WTC11 (cell line): ENCODE results near the gene ATMIN. TPM values are rescaled to one million over a fixed set of nuclear protein-coding genes. Genes with fewer than 3 reads are reported as not detected.

Experiments used
- CBFB ChIP-seq: sonication (generic); formaldehyde crosslinking; IDR thresholded peaks from 2 replicates; pipeline ENCODE4 v1.8.1; 2022; ENCODE audit warnings: mild to moderate bottlenecking, low read depth, missing genetic modification reagents
- ESRRA ChIP-seq: sonication (generic); formaldehyde crosslinking; IDR thresholded peaks from 2 replicates; pipeline ENCODE4 v1.8.1; 2022; ENCODE audit warnings: mild to moderate bottlenecking, missing genetic modification reagents, borderline replicate concordance
- ETV6 ChIP-seq: sonication (generic); formaldehyde crosslinking; IDR thresholded peaks from 2 replicates; pipeline ENCODE4 v1.8.1; 2022; ENCODE audit warnings: mild to moderate bottlenecking, missing genetic modification reagents
- FOXJ3 ChIP-seq: sonication (generic); formaldehyde crosslinking; IDR thresholded peaks from 2 replicates; pipeline ENCODE4 v1.9.0; 2021; ENCODE audit warnings: missing genetic modification reagents, mild to moderate bottlenecking, borderline replicate concordance
- FOXP1 ChIP-seq: sonication (generic); formaldehyde crosslinking; IDR thresholded peaks from 2 replicates; pipeline ENCODE4 v1.8.0; 2022; ENCODE audit warnings: missing genetic modification reagents, mild to moderate bottlenecking, moderate library complexity, borderline replicate concordance
- GABPB1 ChIP-seq: sonication (generic); formaldehyde crosslinking; IDR thresholded peaks from 2 replicates; pipeline ENCODE4 v1.8.1; 2023; ENCODE audit warnings: mild to moderate bottlenecking, missing genetic modification reagents
- HMGA2 ChIP-seq: fragments of 250-450 bp; sonication (Bioruptor Pico); IDR thresholded peaks from 2 replicates; pipeline ENCODE4 v1.4.0; 2021; ENCODE audit warnings: mild to moderate bottlenecking, moderate library complexity
- KAT7 ChIP-seq: sonication (generic); formaldehyde crosslinking; IDR thresholded peaks from 2 replicates; pipeline ENCODE4 v1.8.1; 2023; ENCODE audit warnings: missing genetic modification reagents, mild to moderate bottlenecking, borderline replicate concordance
- MXD4 ChIP-seq: fragments of 250-450 bp; sonication (Bioruptor Pico); IDR thresholded peaks from 2 replicates; pipeline ENCODE4 v1.8.0; 2021; ENCODE audit warnings: mild to moderate bottlenecking, moderate library complexity, borderline replicate concordance
- NFE2L1 ChIP-seq: sonication (generic); formaldehyde crosslinking; IDR thresholded peaks from 2 replicates; pipeline ENCODE4 v1.8.1; 2023; ENCODE audit warnings: missing genetic modification reagents
- NFYB ChIP-seq: sonication (generic); formaldehyde crosslinking; conservative IDR thresholded peaks from 2 replicates; pipeline ENCODE4 v1.8.0; 2022; ENCODE audit warnings: low read depth, missing genetic modification reagents
- NR2C2 ChIP-seq: sonication (generic); formaldehyde crosslinking; IDR thresholded peaks from 2 replicates; pipeline ENCODE4 v1.8.0; 2022; ENCODE audit warnings: mild to moderate bottlenecking, missing genetic modification reagents
- RELA ChIP-seq: sonication (generic); formaldehyde crosslinking; IDR thresholded peaks from 2 replicates; pipeline ENCODE4 v1.8.1; 2022; ENCODE audit warnings: missing genetic modification reagents, mild to moderate bottlenecking, borderline replicate concordance
- SMAD3 ChIP-seq: sonication (generic); formaldehyde crosslinking; IDR thresholded peaks from 2 replicates; pipeline ENCODE4 v1.8.0; 2022; ENCODE audit warnings: missing genetic modification reagents, mild to moderate bottlenecking, borderline replicate concordance
- SMAD4 ChIP-seq: sonication (generic); formaldehyde crosslinking; IDR thresholded peaks from 2 replicates; pipeline ENCODE4 v1.8.0; 2022; ENCODE audit warnings: mild to moderate bottlenecking, missing genetic modification reagents
- TCF7 ChIP-seq: sonication (generic); formaldehyde crosslinking; IDR thresholded peaks from 2 replicates; pipeline ENCODE4 v1.8.0; 2022; ENCODE audit warnings: mild to moderate bottlenecking, low read depth, missing genetic modification reagents, moderate library complexity
- ZNF219 ChIP-seq: sonication (generic); formaldehyde crosslinking; IDR thresholded peaks from 2 replicates; pipeline ENCODE4 v1.8.0; 2023; ENCODE audit warnings: missing genetic modification reagents, mild to moderate bottlenecking, borderline replicate concordance
- ZNF281 ChIP-seq: sonication (generic); formaldehyde crosslinking; IDR thresholded peaks from 2 replicates; pipeline ENCODE4 v1.8.0; 2023; ENCODE audit warnings: mild to moderate bottlenecking, missing genetic modification reagents
- ZNF317 ChIP-seq: sonication (generic); formaldehyde crosslinking; IDR thresholded peaks from 2 replicates; pipeline ENCODE4 v1.8.1; 2023; ENCODE audit warnings: low read depth, mild to moderate bottlenecking, moderate library complexity, missing genetic modification reagents, borderline replicate concordance
- ZNF396 ChIP-seq: fragments of 250-450 bp; sonication (Bioruptor Pico); IDR thresholded peaks from 2 replicates; pipeline ENCODE4 v1.8.0; 2021; ENCODE audit warnings: mild to moderate bottlenecking, moderate library complexity, borderline replicate concordance
- ZNF416 ChIP-seq: fragments of 250-450 bp; sonication (Bioruptor Pico); IDR thresholded peaks from 2 replicates; pipeline ENCODE4 v1.9.0; 2021; ENCODE audit warnings: mild to moderate bottlenecking, inconsistent platforms
- ZNF671 ChIP-seq: fragments of 250-450 bp; sonication (Bioruptor Pico); IDR thresholded peaks from 2 replicates; pipeline ENCODE4 v1.8.0; 2021; ENCODE audit warnings: mild to moderate bottlenecking
- total RNA-seq: library from RNA; stranded (reverse); gene quantifications from 3 replicates; pipeline ENCODE4 v1.2.3, GENCODE V29; 2021
- TF ChIP-seq, protein P1 (sequence below): fragments of 250-450 bp; sonication (Bioruptor Pico); IDR thresholded peaks from 2 replicates; pipeline ENCODE4 v1.9.0; 2021; ENCODE audit warnings: moderate library complexity, mild to moderate bottlenecking, inconsistent platforms, borderline replicate concordance
- TF ChIP-seq, protein P2 (sequence below): fragments of 250-450 bp; sonication (Bioruptor Pico); IDR thresholded peaks from 2 replicates; pipeline ENCODE4 v1.8.0; 2021; ENCODE audit warnings: mild to moderate bottlenecking
- TF ChIP-seq, protein P3 (sequence below): sonication (generic); formaldehyde crosslinking; IDR thresholded peaks from 2 replicates; pipeline ENCODE4 v1.8.0; 2023; ENCODE audit warnings: missing genetic modification reagents
- TF ChIP-seq, protein P4 (sequence below): sonication (generic); formaldehyde crosslinking; conservative IDR thresholded peaks from 2 replicates; pipeline ENCODE4 v1.8.1; 2023; ENCODE audit warnings: mild to moderate bottlenecking, low read depth, missing genetic modification reagents, moderate library complexity
- TF ChIP-seq, protein P5 (sequence below): sonication (generic); formaldehyde crosslinking; IDR thresholded peaks from 2 replicates; pipeline ENCODE4 v1.8.0; 2022; ENCODE audit warnings: mild to moderate bottlenecking, missing genetic modification reagents
- TF ChIP-seq, protein P6 (sequence below): sonication (generic); formaldehyde crosslinking; IDR thresholded peaks from 2 replicates; pipeline ENCODE4 v1.8.1; 2023; ENCODE audit warnings: mild to moderate bottlenecking, moderate library complexity, missing genetic modification reagents

ATMIN gene
- total RNA-seq, 1 experiment from 2014 or later: 43.1 TPM

GRCh38 chr16:81006813-81007695 is 28.6 kb upstream of the ATMIN start, which contains the start of the genes CENPN and CMC2 (continued):
- TF ChIP-seq ZNF219 (CRISPR knock-in tag): no peak
- no peak; the same call in 1 of the 2 replicates for TF ChIP-seq ZNF281 (CRISPR knock-in tag)
- TF ChIP-seq, protein P1, sequence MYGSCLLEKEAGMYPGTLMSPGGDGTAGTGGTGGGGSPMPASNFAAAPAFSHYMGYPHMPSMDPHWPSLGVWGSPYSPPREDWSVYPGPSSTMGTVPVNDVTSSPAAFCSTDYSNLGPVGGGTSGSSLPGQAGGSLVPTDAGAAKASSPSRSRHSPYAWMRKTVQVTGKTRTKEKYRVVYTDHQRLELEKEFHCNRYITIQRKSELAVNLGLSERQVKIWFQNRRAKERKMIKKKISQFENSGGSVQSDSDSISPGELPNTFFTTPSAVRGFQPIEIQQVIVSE (CRISPR knock-in tag): no peak
- TF ChIP-seq MXD4: no peak
- TF ChIP-seq SMAD3: 0 out of 2 replicates have a peak, but pooled peaks have one; percentile 52
- TF ChIP-seq ZNF396 (CRISPR knock-in tag): no peak
- peak; percentile 57 for TF ChIP-seq GABPB1 (CRISPR knock-in tag)
- TF ChIP-seq NR2C2: no peak
- no peak for TF ChIP-seq HMGA2
- TF ChIP-seq, protein P2, sequence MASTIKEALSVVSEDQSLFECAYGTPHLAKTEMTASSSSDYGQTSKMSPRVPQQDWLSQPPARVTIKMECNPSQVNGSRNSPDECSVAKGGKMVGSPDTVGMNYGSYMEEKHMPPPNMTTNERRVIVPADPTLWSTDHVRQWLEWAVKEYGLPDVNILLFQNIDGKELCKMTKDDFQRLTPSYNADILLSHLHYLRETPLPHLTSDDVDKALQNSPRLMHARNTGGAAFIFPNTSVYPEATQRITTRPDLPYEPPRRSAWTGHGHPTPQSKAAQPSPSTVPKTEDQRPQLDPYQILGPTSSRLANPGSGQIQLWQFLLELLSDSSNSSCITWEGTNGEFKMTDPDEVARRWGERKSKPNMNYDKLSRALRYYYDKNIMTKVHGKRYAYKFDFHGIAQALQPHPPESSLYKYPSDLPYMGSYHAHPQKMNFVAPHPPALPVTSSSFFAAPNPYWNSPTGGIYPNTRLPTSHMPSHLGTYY: no peak
- TF ChIP-seq ESRRA (CRISPR knock-in tag): no peak
- TF ChIP-seq SMAD4: no peak
- TF ChIP-seq ETV6 (CRISPR knock-in tag): no peak
- TF ChIP-seq, protein P3, sequence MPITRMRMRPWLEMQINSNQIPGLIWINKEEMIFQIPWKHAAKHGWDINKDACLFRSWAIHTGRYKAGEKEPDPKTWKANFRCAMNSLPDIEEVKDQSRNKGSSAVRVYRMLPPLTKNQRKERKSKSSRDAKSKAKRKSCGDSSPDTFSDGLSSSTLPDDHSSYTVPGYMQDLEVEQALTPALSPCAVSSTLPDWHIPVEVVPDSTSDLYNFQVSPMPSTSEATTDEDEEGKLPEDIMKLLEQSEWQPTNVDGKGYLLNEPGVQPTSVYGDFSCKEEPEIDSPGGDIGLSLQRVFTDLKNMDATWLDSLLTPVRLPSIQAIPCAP (CRISPR knock-in tag): no peak
- TF ChIP-seq CBFB (CRISPR knock-in tag): no peak
- TF ChIP-seq, protein P4, sequence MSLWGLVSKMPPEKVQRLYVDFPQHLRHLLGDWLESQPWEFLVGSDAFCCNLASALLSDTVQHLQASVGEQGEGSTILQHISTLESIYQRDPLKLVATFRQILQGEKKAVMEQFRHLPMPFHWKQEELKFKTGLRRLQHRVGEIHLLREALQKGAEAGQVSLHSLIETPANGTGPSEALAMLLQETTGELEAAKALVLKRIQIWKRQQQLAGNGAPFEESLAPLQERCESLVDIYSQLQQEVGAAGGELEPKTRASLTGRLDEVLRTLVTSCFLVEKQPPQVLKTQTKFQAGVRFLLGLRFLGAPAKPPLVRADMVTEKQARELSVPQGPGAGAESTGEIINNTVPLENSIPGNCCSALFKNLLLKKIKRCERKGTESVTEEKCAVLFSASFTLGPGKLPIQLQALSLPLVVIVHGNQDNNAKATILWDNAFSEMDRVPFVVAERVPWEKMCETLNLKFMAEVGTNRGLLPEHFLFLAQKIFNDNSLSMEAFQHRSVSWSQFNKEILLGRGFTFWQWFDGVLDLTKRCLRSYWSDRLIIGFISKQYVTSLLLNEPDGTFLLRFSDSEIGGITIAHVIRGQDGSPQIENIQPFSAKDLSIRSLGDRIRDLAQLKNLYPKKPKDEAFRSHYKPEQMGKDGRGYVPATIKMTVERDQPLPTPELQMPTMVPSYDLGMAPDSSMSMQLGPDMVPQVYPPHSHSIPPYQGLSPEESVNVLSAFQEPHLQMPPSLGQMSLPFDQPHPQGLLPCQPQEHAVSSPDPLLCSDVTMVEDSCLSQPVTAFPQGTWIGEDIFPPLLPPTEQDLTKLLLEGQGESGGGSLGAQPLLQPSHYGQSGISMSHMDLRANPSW (CRISPR knock-in tag): no peak
- no peak for TF ChIP-seq ZNF317
- TF ChIP-seq NFE2L1: peak; percentile 61; the same call in 1 of the 2 replicates
- no peak for TF ChIP-seq ZNF671 (CRISPR knock-in tag)
- no peak for TF ChIP-seq TCF7
- TF ChIP-seq RELA (CRISPR knock-in tag): no peak
- no peak for TF ChIP-seq ZNF416 (CRISPR knock-in tag)
- TF ChIP-seq KAT7 (CRISPR knock-in tag): no peak
- TF ChIP-seq, protein P5, sequence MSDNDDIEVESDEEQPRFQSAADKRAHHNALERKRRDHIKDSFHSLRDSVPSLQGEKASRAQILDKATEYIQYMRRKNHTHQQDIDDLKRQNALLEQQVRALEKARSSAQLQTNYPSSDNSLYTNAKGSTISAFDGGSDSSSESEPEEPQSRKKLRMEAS (CRISPR knock-in tag): peak; percentile 68
- no peak for TF ChIP-seq FOXJ3 (CRISPR knock-in tag)
- TF ChIP-seq NFYB: peak; percentile 37; the same call in 1 of the 2 replicates
- peak; percentile 62 for TF ChIP-seq FOXP1 (CRISPR knock-in tag)
- TF ChIP-seq, protein P6, sequence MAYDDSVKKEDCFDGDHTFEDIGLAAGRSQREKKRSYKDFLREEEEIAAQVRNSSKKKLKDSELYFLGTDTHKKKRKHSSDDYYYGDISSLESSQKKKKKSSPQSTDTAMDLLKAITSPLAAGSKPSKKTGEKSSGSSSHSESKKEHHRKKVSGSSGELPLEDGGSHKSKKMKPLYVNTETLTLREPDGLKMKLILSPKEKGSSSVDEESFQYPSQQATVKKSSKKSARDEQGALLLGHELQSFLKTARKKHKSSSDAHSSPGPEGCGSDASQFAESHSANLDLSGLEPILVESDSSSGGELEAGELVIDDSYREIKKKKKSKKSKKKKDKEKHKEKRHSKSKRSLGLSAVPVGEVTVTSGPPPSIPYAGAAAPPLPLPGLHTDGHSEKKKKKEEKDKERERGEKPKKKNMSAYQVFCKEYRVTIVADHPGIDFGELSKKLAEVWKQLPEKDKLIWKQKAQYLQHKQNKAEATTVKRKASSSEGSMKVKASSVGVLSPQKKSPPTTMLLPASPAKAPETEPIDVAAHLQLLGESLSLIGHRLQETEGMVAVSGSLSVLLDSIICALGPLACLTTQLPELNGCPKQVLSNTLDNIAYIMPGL (CRISPR knock-in tag): no peak; the same call in none of the 2 replicates
